ENCODE measurements around the gene SIGLEC5. TPM values are rescaled to one million over a fixed set of nuclear protein-coding genes. Genes with fewer than 3 reads are reported as not detected.
A peak's percentile ranks its signal among the peaks of the same experiment; 100 is the strongest.

Gene SIGLEC5
- total RNA-seq, 4 donors from 2014 or later, result 0.41 to 6.8 (median 0.85) TPM; not detected in 1

DNA sequence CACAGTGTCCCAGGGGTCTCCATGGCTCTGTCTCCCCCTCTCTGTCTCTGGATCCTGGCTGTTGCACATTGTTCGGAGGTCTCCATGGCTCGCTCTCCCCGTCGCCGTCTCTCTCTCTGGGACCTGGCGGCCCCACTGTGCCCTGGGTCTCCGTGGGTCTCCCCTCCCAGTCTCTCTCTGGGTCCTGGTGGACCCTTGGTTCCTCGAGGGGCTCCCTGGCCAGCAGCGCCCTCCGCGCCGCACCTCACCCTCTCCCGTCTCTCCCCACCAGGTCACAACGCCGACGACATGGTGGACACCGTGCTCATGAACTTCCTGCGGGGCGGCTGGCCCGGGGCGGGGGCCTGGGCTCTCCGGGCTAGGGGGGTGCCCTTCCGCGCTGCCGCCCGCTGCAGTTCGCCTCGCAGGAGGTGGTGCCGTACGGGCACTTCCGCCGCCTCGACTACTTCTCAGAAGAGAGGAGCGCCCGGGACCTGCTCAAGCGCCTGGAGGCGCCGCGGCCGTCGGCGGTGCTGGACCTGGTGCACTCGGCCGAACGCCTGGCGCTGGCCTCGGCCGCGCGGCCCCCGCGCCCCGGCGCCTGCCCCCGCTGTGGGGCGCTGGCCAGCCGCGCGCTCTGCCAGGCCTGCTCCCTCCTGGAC, 29.1 kb downstream of the SIGLEC5 start:
- Histone ChIP-seq H3K36me3 (no peaks in the 10 kb centered on the region), H3K27ac (no peak overlapping the region), H3K4me1 (no peaks in the 10 kb centered on the region), H3K4me3 (no peak overlapping the region), H3K27me3 (peaks cover 0 to 3% of the 10 kb centered on the region in 2 donors), H3K9me3 (no peaks in the 10 kb centered on the region)
- intact Hi-C loops (cut with DNase I; ENCODE audit: low total_unique reads), result no loop called here
- TF ChIP-seq, protein P1, sequence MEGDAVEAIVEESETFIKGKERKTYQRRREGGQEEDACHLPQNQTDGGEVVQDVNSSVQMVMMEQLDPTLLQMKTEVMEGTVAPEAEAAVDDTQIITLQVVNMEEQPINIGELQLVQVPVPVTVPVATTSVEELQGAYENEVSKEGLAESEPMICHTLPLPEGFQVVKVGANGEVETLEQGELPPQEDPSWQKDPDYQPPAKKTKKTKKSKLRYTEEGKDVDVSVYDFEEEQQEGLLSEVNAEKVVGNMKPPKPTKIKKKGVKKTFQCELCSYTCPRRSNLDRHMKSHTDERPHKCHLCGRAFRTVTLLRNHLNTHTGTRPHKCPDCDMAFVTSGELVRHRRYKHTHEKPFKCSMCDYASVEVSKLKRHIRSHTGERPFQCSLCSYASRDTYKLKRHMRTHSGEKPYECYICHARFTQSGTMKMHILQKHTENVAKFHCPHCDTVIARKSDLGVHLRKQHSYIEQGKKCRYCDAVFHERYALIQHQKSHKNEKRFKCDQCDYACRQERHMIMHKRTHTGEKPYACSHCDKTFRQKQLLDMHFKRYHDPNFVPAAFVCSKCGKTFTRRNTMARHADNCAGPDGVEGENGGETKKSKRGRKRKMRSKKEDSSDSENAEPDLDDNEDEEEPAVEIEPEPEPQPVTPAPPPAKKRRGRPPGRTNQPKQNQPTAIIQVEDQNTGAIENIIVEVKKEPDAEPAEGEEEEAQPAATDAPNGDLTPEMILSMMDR (IDR thresholded peaks at IDR 0.05), result no peak
- no peak for TF ChIP-seq POLR2A (IDR thresholded peaks at IDR 0.05)
- no peak for DNase-seq

DNA sequence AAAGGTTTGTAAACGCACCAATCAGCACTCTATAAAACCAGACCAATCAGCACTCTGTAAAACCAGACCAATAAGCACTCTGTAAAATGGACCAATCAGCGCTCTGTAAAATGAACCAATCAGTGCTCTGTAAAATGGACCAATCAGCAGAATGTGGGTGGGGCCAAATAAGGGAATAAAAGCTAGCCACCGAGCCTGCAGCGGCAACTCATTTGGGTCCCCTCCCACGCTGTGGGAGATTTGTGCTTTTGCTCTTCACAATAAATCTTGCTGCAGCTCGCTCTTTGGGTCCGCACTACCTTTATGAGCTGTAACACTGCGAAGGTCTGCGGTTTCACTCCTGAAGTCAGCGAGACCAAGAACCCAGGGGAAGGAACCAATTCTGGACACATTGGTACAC, 31.1 kb downstream of the SIGLEC5 start:
- H3K4me1 ChIP-seq, result no peaks in the 10 kb centered on the region
- H3K27me3 ChIP-seq, result peaks cover 0 to 3% of the 10 kb centered on the region in 2 donors
- DNase-seq, result no peak
- no peak for TF ChIP-seq POLR2A (IDR thresholded peaks at IDR 0.05)
- TF ChIP-seq, protein P1 (IDR thresholded peaks at IDR 0.05), result no peak
- no peak overlapping the region for H3K4me3 ChIP-seq
- H3K36me3 ChIP-seq, result no peaks in the 10 kb centered on the region
- no peaks in the 10 kb centered on the region for H3K9me3 ChIP-seq
- H3K27ac ChIP-seq, result no peak overlapping the region
- intact Hi-C loops (cut with DNase I; ENCODE audit: low total_unique reads), result loop anchor here (10.0 kb wide), 1 partner anchor 484 kb away; no protein-coding TSS in a partner anchor

DNA sequence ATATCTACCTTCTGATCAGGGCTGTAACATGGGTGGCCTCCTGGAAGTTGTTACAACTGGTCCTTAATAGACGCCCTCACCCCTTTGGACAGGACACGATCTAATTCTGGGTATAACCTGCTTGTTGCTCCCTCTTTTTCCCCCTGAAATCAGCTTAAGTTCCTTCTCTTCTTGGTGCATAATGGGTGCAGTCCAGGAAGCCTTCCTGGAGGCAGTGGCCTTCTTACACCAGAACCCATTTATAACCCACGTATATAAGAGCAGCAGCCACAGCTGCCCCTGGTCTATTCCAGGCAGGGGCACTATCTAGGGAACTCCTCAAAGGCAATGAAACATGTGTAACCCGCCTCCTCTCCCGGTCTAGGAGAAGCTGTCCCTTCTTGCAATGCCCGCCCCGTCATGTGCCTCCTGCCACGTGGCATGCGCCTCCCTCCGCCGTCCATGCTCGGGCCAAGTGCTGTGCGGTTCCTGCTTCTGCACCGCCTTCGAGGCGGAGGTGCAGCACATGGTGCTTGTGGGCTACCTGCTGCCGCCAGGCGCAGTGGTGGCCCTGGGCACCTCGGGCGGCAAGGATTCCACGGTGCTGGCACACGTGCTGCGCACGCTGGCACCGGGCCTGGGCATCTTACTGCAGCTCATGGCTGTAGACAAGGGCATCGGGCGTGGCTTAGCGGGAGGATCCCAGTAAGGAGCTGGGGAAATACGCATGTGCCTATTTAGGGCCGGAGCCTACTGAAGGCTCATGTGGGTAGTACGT, 31.9 kb downstream of the SIGLEC5 start:
- no peak for TF ChIP-seq POLR2A (IDR thresholded peaks at IDR 0.05)
- TF ChIP-seq, protein P1 (IDR thresholded peaks at IDR 0.05), result no peak
- H3K36me3 ChIP-seq, result no peaks in the 10 kb centered on the region
- H3K4me1 ChIP-seq, result peaks cover 0 to 4% of the 10 kb centered on the region in 2 donors
- H3K27ac ChIP-seq, result no peak overlapping the region
- peaks cover 0 to 3% of the 10 kb centered on the region in 2 donors for H3K27me3 ChIP-seq
- no peak for DNase-seq
- no peaks in the 10 kb centered on the region for H3K9me3 ChIP-seq
- intact Hi-C loops (cut with DNase I; ENCODE audit: low total_unique reads), result loop anchor here (10.0 kb wide), 1 partner anchor 484 kb away; no protein-coding TSS in a partner anchor
- H3K4me3 ChIP-seq, result no peak overlapping the region

DNA sequence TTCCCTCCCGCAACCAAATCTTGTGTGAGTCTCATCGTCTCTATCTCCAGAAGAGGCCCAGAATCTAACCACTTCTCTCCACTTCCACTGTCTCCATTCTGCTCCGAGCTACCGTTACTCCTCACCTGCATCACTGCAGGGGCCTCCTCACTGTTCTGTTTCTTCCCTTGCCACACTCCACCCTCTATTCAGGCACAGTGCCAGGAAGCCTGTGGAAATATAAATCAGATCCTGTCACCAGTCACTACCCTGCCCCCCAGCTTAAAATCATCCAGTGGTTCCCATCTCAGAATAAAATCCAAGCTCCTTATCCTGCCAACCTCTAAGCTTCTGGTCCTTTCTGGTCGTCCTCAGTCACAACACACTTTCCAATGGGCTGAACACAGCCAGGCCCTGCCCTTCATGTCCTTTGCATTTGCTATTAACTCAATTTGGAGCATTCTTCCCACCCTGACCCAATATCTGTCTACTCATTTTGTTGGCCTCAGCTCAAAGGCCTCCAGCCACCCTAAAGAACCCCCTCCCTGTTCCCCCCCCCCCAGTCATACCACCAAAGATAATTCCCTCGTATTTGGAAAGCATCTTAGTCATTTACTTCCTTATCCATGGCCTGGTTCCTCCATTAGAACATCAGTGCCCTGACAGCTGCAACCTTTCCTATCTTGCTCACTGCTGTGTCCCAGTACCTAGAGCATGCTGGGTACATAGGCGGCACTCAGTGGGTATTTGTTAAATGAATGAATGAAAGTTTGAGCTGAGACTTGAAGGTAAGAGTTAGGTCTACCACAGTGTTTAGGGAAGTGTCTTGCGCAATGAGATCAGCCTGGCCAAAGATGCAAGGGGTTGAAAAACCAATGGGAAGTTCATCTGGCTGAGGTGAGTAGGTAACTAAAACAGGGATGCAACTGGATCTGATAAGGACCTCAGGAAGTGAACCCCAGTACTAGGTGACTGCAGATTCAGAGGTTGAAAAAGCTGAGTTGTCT, 34.7 kb downstream of the SIGLEC5 start:
- intact Hi-C loops (cut with DNase I; ENCODE audit: low total_unique reads), result loop anchor here (10.0 kb wide), 1 partner anchor 481 kb away; no protein-coding TSS in a partner anchor
- peak in 1 of 2 donors; percentile 24 for DNase-seq
- Histone ChIP-seq H3K9me3 (no peaks in the 10 kb centered on the region), H3K27me3 (peaks cover 0 to 3% of the 10 kb centered on the region in 2 donors), H3K27ac (no peak overlapping the region), H3K4me1 (peaks cover 0 to 8% of the 10 kb centered on the region in 2 donors), H3K4me3 (no peak overlapping the region), H3K36me3 (no peaks in the 10 kb centered on the region)
- TF ChIP-seq, protein P1 (IDR thresholded peaks at IDR 0.05), result no peak
- TF ChIP-seq POLR2A (IDR thresholded peaks at IDR 0.05), result no peak

Measured in uterus (tissue), 4 donors.